HG02884 (cell line): ENCODE data around the gene ERFL.
A peak's percentile ranks its signal among the peaks of the same experiment; 100 is the strongest.

Experiments
- ATAC-seq: cut with Tn5 transposase; IDR thresholded peaks from one replicate; pipeline ENCODE4 v1.9.1; 2021; ENCODE audit warnings: mild to moderate bottlenecking, moderate library complexity; ENCODE audit not compliant: unreplicated experiment

ERFL gene

DNA sequence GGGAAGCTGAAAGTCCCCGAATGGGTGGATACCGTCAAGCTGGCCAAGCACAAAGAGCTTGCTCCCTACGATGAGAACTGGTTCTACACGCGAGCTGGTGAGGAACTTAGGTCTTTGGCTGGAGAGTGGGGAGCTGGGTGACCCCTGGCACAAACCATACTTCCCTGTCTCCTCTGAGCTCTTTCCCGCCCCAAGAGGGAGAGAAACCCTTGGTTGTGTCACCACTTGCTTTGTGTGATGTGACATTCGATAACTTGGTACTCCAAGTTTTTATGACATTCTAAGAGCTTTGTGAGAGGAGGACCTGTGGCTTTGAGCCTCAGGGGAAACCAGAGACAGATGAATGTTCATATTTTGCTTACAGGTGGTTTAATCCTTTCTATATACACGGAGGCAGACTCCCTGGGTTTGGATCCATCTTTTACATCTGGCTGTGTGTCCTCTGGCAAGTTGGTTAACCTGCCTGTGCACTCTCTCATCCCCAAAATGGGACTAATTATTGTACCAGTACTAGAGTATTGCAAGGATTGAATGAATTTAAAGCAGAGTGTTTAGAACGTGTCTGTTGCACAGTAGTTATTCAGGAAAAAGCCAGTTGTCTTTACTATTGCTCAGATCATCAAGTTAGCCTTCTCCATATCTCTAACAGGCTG lies 67.0 kb downstream of the ERFL start:
- no peak for ATAC-seq

DNA sequence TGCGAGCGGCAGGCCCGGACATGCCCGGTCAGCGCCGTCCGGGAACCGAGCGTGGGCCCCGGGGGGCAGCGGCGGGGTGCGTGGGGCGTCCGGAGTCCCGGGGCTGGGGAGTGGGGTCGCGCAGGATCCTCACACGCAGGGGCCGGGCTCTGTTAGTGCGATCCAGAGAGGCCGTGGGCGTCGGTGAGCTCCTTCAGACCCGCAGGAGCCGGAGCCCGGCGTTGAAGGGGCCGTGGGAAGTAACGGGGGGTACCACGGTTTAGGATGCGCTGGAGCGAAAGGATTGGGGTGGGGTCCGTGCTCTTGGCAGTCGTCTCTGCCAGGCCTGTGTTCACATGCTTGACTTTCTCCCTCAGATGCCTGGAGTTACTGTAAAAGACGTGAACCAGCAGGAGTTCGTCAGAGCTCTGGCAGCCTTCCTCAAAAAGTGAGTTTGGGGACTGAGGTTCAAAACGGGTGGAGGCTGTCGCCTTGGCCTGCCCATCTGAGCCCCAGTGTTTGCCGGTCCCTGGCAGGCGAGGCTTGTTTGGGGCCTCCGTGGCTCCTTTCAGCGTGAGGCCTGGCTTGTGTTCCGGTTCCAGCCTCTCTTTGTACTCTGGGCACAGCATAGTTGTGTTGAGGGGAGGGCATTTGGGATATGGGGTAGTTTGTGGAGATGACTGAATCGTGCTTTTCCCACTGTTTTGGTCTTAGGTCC lies 67.7 kb downstream of the ERFL start:
- no peak for ATAC-seq

DNA sequence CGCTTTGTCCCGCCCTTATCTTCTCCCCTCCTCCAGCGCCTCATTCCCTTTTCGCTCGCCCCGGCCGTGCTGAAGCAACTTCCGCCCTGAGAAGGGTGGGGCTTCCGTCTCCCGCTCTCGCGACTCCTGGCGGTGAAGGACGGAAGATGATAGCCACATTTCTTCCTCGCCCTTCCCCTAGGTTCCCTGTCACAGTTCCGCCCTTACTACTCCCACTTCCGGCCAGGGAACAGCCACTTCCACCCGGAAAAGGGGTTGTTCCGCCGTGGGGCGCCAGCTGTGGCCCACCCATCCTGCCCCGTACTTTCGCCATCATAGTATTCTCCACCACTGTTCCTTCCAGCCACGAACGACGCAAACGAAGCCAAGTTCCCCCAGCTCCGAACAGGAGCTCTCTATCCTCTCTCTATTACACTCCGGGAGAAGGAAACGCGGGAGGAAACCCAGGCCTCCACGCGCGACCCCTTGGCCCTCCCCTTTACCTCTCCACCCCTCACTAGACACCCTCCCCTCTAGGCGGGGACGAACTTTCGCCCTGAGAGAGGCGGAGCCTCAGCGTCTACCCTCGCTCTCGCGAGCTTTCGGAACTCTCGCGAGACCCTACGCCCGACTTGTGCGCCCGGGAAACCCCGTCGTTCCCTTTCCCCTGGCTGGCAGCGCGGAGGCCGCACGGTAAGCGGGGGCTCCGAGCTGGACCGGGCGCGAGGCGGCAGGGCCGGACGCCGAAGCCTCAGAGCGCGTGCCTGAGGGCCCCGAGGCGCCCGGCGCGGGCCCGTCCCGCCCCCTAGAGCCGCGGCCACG lies 68.4 kb downstream of the ERFL start, which contains the start of gene RPS19:
Gene RPS19, plus strand, starts transcription at position 638 of the 801 bp plus-strand sequence. CDS start 520 bp downstream, outside the sequence.
- ATAC-seq, result peak; percentile 68

DNA sequence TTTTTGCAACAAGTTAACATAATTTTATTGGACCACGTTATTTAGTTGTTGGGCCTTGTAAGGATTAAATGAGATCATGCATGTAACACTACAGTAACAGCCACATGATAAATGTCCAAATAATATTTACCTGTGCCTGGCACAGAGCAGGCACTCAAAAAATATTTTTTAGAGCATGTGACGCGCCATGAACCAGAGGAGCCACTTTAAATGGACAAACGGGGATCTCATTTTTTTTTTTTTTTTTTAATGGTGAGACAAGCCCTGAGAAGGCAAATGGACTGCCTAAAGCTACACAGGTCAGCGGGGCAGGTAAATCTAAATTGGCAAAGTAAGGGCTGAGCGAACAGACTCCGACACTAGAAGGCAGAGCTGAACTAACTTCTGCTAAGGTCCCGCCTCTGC lies 69.0 kb downstream of the ERFL start:
- no peak for ATAC-seq
